Measurements from ENCODE around the gene KRT34.
A peak's percentile ranks its signal among the peaks of the same experiment; 100 is the strongest.
"Not testable (repeated sequence)": the region's sequence is repeated elsewhere in the genome, so short reads cannot be mapped to it uniquely, and the experiment has no call there.

Gene KRT34

GRCh38 chr17:41360296-41360995 lies 21.7 kb downstream of the KRT34 start:
- peak; percentile 41 for DNase-seq

DNA sequence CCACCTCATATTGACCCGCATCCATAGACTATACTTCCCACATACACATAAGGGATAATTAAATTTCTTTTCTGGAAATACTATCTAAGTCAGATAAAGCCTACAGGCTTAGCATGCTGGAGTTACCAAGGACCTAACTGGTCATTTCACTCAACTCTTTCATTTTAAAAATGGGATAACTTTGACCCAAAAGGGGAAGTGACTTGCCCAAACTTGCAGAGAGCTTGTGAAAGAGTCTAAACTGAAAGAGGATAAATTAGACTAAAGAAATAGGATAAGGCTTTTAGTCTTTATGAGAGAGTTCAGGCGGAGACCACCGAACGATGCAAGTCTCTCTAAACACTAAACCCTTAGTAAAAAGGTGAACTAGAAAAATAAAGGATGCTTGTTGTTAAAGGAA lies 27.6 kb downstream of the KRT34 start:
- no peak for DNase-seq

DNA sequence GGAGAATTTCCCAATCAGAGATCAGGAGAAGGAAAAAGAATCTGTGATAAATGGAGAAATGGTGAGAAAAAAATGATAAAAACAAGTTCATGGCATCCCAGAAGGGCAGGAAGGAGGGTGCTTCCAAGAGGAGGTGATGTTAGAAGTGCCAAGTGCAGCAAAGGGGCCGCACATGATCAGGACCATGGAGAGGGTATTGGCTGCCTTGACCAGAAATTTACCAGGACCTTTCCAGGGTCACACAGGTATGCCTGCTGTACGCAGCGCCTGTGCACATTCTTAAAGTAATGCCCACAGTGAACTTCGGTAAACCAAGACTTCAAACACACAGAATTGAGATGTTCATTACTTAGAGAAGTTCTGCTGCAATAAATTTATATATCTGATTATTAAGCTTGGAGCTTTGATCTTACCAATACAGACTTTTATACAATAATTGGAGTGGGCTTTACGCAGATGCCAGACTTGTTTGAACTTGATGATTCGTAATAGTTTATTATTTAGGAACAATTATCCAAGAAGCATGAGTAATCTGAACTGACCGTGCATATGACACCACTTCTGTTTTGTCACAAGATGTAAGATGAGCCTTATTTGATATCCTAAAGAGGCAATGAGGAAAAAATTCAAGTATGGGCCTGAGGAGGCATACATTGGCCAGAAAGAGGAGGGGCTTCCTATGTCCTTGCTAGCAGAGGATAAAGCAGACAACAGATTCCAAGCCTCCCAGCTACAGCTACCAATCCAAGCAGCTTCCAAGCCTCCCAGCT lies 29.3 kb downstream of the KRT34 start:
- DNase-seq: no peak

- no peak for DNase-seq
Measured at GRCh38 chr17:41351177-41351576, 30.9 kb downstream of the KRT34 start.

DNA sequence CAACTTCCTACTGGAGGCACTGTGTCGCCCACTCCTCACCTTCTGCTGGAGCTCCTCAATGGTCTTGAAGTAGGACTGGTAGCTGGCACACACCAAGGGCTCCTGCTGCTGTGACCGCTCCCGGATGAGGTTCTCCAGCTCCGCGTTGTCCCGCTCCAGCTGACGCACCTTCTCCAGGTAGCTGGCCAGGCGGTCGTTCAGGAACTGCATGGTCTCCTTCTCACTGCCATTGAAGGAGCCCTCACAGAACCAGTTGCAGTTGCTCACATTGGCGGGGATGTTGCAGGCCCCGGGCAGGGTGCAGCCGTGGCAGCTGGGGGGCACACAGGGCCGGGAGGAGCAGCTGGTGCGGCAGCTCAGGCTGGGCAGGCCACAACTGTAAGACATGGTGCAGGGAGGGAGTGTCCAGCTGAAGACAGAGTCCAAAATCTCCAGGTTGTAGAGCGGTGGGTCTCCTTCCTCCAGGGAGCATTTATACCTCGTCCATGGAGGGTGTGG lies 31.7 kb downstream of the KRT34 start, which contains the start of gene KRT33A:
TSS of gene KRT33A (minus strand) at position 448 of the 498 bp plus-strand sequence. CDS start at position 387, 61 bp downstream.
- DNase-seq: not testable (repeated sequence)

DNA sequence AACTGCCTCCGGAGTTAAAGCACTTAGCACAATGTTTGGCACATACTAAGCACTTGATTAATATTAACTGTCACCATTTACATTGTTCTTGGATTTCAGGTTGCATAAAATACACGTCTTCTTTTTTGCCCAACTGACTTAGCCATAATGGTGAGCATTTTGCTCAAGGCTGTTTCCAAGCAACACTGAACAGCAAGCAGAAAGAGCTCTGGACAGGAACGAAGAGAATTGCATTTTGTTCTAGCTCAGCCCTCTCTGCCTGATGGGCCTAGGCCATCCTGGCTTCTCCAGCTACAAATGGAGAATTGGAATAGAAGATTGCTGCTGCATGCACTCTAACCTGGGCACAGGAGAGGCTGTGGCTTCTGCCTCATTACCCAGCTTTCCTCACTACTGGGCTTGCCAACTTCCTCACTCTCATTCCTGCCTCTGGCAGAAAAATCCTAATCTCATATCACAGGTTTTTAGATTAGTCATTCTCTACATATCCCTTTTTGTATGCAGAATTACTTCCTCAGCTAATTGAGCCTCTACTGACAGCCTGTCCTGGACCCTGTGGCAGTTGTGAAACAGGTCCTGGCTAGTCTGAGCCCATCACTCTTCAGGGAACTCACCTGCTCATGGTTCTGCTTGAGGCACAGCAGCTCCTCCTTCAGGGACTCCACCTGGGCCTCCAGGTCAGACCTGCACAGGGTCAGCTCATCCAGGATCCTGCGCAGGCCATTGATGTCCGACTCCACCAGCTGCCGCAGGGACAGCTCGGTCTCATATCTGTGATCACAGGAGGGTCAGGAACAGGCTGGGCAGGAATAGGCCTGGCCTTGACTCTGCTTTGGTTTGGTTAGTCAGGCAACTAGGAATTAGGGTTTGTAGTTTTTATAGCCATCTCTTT lies 34.0 kb downstream of the KRT34 start:
- no peak for DNase-seq

- DNase-seq: not testable (repeated sequence)
Measured at GRCh38 chr17:41346421-41346820, 35.7 kb downstream of the KRT34 start.

DNA sequence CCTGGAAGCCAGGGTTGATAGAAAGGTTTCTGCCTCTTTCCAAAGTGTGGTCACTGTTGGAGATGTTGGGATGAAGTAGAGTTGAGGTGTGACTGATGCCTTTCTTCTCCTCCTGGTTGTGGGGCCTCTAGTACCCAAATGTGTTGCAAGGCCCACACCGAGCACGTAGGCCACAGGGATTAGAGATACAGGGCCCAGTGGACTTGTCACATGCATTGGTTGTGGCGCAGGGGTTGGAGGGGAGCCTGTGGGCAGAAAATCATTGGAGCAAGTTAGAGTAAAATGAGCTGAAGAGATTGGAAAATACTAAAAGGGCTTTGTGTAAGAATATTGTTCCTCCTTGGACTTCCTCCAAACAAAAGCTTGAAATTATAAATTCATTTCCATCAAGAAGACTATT lies 36.1 kb downstream of the KRT34 start:
- no peak for DNase-seq

- DNase-seq: no peak
Measured at GRCh38 chr17:41343029-41343428, 39.1 kb downstream of the KRT34 start.

DNA sequence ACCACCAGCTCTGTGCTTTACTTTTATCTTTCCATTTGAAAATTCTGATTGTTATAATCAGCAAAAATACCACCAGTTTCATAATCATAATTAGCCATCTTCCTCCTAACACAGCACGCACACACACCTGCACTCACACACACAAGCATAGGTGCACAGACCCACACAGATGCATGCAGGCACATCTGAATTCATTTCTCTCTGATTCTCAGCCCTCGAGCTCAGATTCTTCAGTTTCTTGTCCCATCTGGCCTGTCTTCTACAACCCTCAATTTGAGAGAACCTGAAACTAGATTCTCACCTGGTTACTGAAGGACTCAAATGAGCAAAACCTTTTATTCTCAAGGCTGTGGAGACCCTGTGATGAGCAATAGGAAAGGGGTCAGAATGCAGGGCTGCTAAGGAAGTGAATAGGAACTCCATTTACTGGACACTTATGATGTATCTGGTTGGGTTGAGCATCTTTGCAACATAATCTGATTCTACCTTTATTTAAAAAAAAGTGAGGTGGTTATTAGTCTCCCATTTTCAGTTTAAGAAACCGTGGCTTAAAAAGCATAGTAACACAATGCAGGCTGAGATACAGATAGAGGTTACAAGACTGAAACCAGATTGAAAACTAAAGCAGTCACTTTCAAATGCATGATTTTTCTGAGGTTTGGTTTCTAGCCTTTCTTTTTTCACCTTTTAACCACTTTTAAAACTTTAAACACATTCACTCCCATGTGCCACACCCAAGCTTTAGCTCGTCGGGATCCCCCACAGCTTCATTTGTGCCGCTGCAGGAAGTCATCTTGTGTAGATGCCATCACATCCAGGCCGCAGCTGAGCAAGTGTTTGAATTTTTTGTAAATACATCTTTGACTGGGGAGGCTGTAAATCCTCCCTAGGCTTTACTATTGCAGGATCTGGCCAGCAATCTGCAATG lies 40.9 kb downstream of the KRT34 start:
- DNase-seq: no peak

DNA sequence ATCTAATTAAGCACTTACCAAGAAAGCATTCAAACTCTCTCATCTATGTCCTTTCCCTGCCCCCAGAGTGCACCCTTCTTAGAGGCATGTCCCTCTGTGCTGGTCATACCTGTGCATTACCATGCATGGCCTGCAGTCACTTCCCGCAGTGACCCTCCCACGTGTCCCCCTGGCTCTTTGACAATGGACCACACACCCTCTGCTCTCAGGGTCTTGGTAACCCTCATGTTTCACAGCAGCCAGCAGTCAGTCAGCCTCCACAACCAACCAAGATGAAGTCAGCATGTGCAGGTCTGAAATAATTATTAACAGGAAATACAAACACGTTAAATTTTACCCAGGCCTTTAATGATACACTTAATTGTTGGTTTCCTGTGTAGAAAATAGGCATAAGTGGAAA lies 41.6 kb downstream of the KRT34 start:
- DNase-seq: no peak

- DNase-seq: no peak
Measured at GRCh38 chr17:41339571-41340172, 42.4 kb downstream of the KRT34 start.

GRCh38 chr17:41338961-41339485 lies 43.1 kb downstream of the KRT34 start:
- DNase-seq: no peak

- no peak for DNase-seq
Measured at GRCh38 chr17:41335747-41336146, 46.4 kb downstream of the KRT34 start.

- DNase-seq: no peak
Measured at GRCh38 chr17:41334385-41335305, 47.5 kb downstream of the KRT34 start.

- no peak for DNase-seq
Measured at GRCh38 chr17:41333836-41334235, 48.3 kb downstream of the KRT34 start.

DNA sequence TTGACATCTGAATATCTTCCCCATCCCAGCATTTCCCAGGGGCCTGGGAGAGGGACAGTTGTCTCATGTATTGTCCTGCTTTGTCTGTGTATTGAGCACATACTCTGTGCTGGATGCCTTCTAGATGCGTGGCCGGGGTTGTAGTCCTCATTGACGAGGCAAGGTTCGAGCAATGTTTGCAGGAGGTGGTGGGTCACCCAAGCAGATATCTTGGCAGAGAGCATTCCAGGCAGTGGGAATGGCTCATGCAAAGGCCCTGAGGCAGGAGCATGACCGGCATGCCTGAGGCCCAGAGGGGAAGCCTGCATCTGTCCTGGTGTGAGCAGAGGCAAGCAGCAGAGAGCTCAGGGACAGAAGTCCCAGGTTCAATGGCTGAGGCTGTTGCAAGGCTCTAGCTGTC lies 49.0 kb downstream of the KRT34 start:
- no peak for DNase-seq

- no peak for DNase-seq
Measured at GRCh38 chr17:41332239-41332638, 49.9 kb downstream of the KRT34 start.

DNA sequence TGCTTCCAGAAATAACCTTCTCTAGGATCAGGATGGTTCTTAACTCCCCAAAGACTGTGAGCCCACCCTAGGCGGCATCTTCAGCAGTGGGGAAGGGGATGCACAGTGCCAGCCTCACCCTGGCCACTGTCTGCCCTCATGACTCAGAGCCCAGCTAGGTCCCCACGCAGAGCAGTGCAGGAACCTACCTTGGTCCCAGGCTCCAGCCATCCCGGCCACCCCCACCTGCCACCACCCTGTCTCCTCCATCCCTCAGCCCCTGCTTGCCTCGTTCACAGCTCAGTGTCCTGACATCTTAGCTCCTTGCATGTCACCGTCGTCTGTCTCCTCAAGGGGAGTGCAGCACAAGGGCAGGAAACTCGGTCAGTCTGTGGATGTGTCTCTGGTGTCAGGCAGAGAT lies 50.5 kb downstream of the KRT34 start:
- no peak for DNase-seq
